HepG2 (cell line): ENCODE data around the gene MORN5.

ENCODE experiments used
- MXD4 ChIP-seq: IDR thresholded peaks from 2 replicates; pipeline ENCODE4 v1.6.1; 2016; ENCODE audit warnings: mild to moderate bottlenecking, missing biosample characterization, missing genetic modification reagents
- TEAD2 ChIP-seq: sonication (generic); formaldehyde crosslinking; IDR thresholded peaks from 2 replicates; pipeline ENCODE4 v1.9.0; 2021; ENCODE audit warnings: missing genetic modification reagents
- ZBTB7A ChIP-seq: sonication (generic); formaldehyde crosslinking; IDR thresholded peaks from 2 replicates; pipeline ENCODE4 v1.8.0; 2022; ENCODE audit warnings: mild to moderate bottlenecking, missing genetic modification reagents
- ZNF335 ChIP-seq: sonication (generic); formaldehyde crosslinking; IDR thresholded peaks from 2 replicates; pipeline ENCODE4 v1.4.0; 2020; ENCODE audit warnings: missing genetic modification reagents
- ZSCAN22 ChIP-seq: sonication (generic); formaldehyde crosslinking; IDR thresholded peaks from 2 replicates; pipeline ENCODE4 v1.4.0; 2020; ENCODE audit warnings: mild to moderate bottlenecking, missing genetic modification reagents

GRCh38 chr9:122159925-122160246, 178 bp downstream of the MORN5 start:
- no peak for TF ChIP-seq ZNF335 (CRISPR knock-in tag)
- TF ChIP-seq ZSCAN22 (CRISPR knock-in tag), result no peak
- no peak for TF ChIP-seq TEAD2 (CRISPR knock-in tag)
- TF ChIP-seq MXD4 (CRISPR knock-in tag), result no peak
- TF ChIP-seq ZBTB7A (CRISPR knock-in tag), result no peak
